OCI-LY7 (cell line): Measurements from ENCODE around the gene LRIG1.

Experiments
- CTCF ChIP-seq: fragments of 200-600 bp; sonication (generic); conservative IDR thresholded peaks from 2 replicates; pipeline ENCODE4 v1.5.1; 2014; ENCODE audit warnings: mild to moderate bottlenecking, antibody characterized with exemption, low read length, moderate library complexity, mixed read lengths
- EZH2phosphoT487 ChIP-seq: fragments of 200-600 bp; sonication (generic); IDR thresholded peaks from 2 replicates; pipeline ENCODE4 v1.6.1; 2018; ENCODE audit warnings: low read depth, borderline replicate concordance, mild to moderate bottlenecking, mixed run types, antibody characterized with exemption, low read length, moderate library complexity, mixed read lengths

GRCh38 chr3:66536791-66537190, 36.0 kb upstream of the LRIG1 start:
- no peak for TF ChIP-seq CTCF
- TF ChIP-seq EZH2phosphoT487, result no peak
